ENCODE data around the gene DPEP2. TPM values are rescaled to one million over a fixed set of nuclear protein-coding genes. Genes with fewer than 3 reads are reported as not detected.
"Not testable (repeated sequence)": the region's sequence is repeated elsewhere in the genome, so short reads cannot be mapped to it uniquely, and the experiment has no call there.

DPEP2 gene
- total RNA-seq, 1 donor from 2014 or later, result not detected

DNA sequence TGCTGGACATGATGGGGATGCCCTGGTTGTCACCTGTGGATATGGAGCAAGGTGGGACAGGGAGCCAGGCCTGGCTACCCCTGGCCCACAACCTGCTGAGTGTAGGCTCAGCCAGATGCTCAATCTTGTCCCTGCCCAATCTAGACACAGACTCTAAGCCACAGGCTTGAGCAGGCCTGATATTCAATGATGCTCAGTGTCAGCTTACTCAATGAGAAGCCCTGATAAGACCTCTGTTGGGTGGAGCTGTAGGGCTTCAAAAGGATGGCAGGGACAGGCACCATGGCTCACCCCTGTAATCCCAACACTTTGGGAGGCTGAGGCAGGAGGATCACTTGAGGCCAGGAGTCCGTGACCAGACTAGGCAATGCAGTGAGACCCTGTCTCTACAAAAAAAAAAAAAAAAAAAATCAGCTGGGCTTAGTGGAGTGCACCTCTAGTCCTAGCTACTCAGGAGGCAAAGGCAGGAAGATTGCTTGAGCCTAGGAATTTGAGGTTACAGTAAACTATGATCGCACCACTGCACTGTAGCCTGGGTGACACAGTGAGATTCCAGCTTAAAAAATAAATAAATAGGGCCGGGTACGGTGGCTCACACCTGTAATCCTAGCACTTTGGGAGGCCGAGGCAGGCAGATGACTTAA lies 58.7 kb downstream of the DPEP2 start:
- Mint-ChIP-seq H3K27ac (ENCODE audit: unreplicated experiment) (no peak overlapping the region), H3K4me3 (ENCODE audit: unreplicated experiment) (no peak overlapping the region), H3K27me3 (ENCODE audit: low read depth, unreplicated experiment) (no peaks in the 10 kb centered on the region), H3K9me3 (ENCODE audit: unreplicated experiment) (no peaks in the 10 kb centered on the region), H3K4me1 (ENCODE audit: low read depth, unreplicated experiment) (peaks cover 5% of the 10 kb centered on the region), H3K36me3 (ENCODE audit: low read depth, unreplicated experiment) (peaks cover 9% of the 10 kb centered on the region)
- Histone ChIP-seq H3K4me3 (ENCODE audit: insufficient read depth, low read depth, low read length) (no peak overlapping the region), H3K79me2 (ENCODE audit: insufficient read depth, low read length) (peaks cover 20% of the 10 kb centered on the region), H3K36me3 (ENCODE audit: insufficient read depth, low read length) (peaks cover 39% of the 10 kb centered on the region), H3K4me1 (ENCODE audit: insufficient read depth, low read length) (peaks cover 18% of the 10 kb centered on the region), H3K27ac (ENCODE audit: low read depth, low read length) (no peak overlapping the region), H3K27me3 (ENCODE audit: insufficient read depth, low read length) (no peaks in the 10 kb centered on the region), H2AFZ (ENCODE audit: low read depth, low read length) (no peak overlapping the region), H3K9me3 (ENCODE audit: insufficient read depth, low read depth, low read length) (no peaks in the 10 kb centered on the region), H4K20me1 (ENCODE audit: insufficient read depth, low read length) (peaks cover 58% of the 10 kb centered on the region), H3K4me2 (ENCODE audit: low read length) (no peak overlapping the region), H3K9ac (ENCODE audit: low read length) (no peak overlapping the region)
- TF ChIP-seq, protein P1, sequence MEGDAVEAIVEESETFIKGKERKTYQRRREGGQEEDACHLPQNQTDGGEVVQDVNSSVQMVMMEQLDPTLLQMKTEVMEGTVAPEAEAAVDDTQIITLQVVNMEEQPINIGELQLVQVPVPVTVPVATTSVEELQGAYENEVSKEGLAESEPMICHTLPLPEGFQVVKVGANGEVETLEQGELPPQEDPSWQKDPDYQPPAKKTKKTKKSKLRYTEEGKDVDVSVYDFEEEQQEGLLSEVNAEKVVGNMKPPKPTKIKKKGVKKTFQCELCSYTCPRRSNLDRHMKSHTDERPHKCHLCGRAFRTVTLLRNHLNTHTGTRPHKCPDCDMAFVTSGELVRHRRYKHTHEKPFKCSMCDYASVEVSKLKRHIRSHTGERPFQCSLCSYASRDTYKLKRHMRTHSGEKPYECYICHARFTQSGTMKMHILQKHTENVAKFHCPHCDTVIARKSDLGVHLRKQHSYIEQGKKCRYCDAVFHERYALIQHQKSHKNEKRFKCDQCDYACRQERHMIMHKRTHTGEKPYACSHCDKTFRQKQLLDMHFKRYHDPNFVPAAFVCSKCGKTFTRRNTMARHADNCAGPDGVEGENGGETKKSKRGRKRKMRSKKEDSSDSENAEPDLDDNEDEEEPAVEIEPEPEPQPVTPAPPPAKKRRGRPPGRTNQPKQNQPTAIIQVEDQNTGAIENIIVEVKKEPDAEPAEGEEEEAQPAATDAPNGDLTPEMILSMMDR (IDR thresholded peaks at IDR 0.05; ENCODE audit: insufficient read depth, low read depth, low read length), result no peak
- TF ChIP-seq EZH2 (IDR thresholded peaks at IDR 0.05; ENCODE audit: insufficient read depth, low read length), result no peak
- no peak for FAIRE-seq
- no peak for DNase-seq (ENCODE audit: low read depth)

DNA sequence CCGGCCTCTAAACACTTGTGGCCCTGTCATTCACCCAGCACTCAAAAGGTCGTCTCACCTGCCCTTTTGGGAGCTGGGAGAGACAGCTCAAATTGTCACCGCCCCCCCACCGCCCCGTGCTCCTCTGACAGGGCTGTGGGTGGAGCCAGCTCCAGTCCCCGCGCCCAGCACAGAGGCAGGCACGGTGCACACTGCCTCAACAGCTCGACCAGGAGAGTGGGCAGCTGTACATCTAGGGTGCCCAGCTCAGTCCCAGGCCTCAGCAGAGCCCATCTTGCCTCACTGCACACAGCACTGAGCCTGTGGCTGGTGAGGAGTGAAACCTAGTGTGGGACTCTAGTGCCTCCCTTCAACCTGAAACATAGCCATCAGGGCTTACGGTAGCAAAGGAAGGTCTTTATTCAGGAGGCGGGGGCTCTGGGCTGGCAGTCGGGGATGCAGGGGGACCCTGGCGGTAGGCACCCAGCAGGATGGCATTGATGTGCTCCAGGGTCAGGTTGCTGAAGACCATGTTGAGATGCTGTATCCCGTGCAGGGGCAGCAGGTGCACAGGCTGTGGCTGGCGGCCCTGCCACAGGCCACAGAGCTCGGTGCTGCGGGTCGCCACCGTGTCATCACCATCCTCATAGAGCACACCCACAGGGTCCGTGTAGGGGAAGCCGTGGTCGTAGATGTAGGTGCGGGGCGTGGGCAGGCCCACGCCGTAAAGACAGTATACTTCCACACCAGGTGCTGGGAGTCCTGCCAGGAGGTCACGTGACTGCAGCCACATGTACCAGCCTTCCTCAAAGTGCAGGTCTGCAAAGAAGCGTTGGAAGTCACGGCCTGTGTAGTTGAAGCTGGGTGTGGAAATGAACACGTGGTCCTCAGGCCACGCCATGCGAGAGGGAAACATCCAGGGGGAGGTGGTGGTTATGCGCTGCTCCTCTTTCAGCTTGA lies 59.5 kb downstream of the DPEP2 start:
- Mint-ChIP-seq H3K27ac (ENCODE audit: unreplicated experiment) (no peak overlapping the region), H3K27me3 (ENCODE audit: low read depth, unreplicated experiment) (no peaks in the 10 kb centered on the region), H3K9me3 (ENCODE audit: unreplicated experiment) (no peaks in the 10 kb centered on the region), H3K36me3 (ENCODE audit: low read depth, unreplicated experiment) (peaks cover 8% of the 10 kb centered on the region), H3K4me1 (ENCODE audit: low read depth, unreplicated experiment) (peaks cover 12% of the 10 kb centered on the region), H3K4me3 (ENCODE audit: unreplicated experiment) (no peak overlapping the region)
- TF ChIP-seq, protein P1 (IDR thresholded peaks at IDR 0.05; ENCODE audit: insufficient read depth, low read depth, low read length), result no peak
- no peak for TF ChIP-seq EZH2 (IDR thresholded peaks at IDR 0.05; ENCODE audit: insufficient read depth, low read length)
- Histone ChIP-seq H3K4me2 (ENCODE audit: low read length) (no peak overlapping the region), H3K4me1 (ENCODE audit: insufficient read depth, low read length) (peaks cover 22% of the 10 kb centered on the region), H3K9me3 (ENCODE audit: insufficient read depth, low read depth, low read length) (no peaks in the 10 kb centered on the region), H4K20me1 (ENCODE audit: insufficient read depth, low read length) (peaks cover 50% of the 10 kb centered on the region), H3K9ac (ENCODE audit: low read length) (no peak overlapping the region), H3K79me2 (ENCODE audit: insufficient read depth, low read length) (peaks cover 15% of the 10 kb centered on the region), H3K27ac (ENCODE audit: low read depth, low read length) (no peak overlapping the region), H3K27me3 (ENCODE audit: insufficient read depth, low read length) (no peaks in the 10 kb centered on the region), H3K36me3 (ENCODE audit: insufficient read depth, low read length) (peaks cover 33% of the 10 kb centered on the region), H2AFZ (ENCODE audit: low read depth, low read length) (no peak overlapping the region), H3K4me3 (ENCODE audit: insufficient read depth, low read depth, low read length) (no peak overlapping the region)
- DNase-seq (ENCODE audit: low read depth) (no peak), FAIRE-seq (no peak)

DNA sequence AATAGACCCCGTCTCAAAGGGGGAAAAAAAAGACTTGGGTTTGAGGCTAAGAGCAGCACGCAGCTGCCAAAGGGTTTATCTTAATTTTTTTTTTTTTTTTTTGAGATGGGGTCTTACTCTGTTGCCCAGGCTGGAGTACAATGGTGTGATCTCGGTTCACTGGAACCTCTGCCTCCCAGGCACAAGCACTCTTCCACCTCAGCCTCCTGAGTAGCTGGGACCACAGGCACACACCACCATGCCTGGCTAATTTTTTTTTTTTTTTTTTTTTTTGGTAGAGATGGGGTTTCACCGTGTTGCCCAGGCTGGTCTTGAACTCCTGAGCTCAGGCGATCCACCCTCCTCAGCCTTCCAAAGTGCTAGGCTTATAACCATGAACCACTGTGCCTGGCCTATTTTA lies 61.6 kb downstream of the DPEP2 start:
- H3K9ac ChIP-seq (ENCODE audit: low read length); H3K27ac ChIP-seq (ENCODE audit: low read depth, low read length); H3K4me3 ChIP-seq (ENCODE audit: insufficient read depth, low read depth, low read length); H2AFZ ChIP-seq (ENCODE audit: low read depth, low read length); H3K9me3 ChIP-seq (ENCODE audit: insufficient read depth, low read depth, low read length); DNase-seq (ENCODE audit: low read depth); H3K27ac Mint-ChIP-seq (ENCODE audit: unreplicated experiment); FAIRE-seq; H3K9me3 Mint-ChIP-seq (ENCODE audit: unreplicated experiment); H3K27me3 Mint-ChIP-seq (ENCODE audit: low read depth, unreplicated experiment); H3K27me3 ChIP-seq (ENCODE audit: insufficient read depth, low read length); H3K4me3 Mint-ChIP-seq (ENCODE audit: unreplicated experiment); H3K4me2 ChIP-seq (ENCODE audit: low read length): not testable (repeated sequence)
- Histone ChIP-seq H3K79me2 (ENCODE audit: insufficient read depth, low read length) (peaks cover 13% of the 10 kb centered on the region), H3K36me3 (ENCODE audit: insufficient read depth, low read length) (peaks cover 29% of the 10 kb centered on the region), H4K20me1 (ENCODE audit: insufficient read depth, low read length) (peaks cover 35% of the 10 kb centered on the region), H3K4me1 (ENCODE audit: insufficient read depth, low read length) (peaks cover 22% of the 10 kb centered on the region)
- Mint-ChIP-seq H3K4me1 (ENCODE audit: low read depth, unreplicated experiment) (peaks cover 15% of the 10 kb centered on the region), H3K36me3 (ENCODE audit: low read depth, unreplicated experiment) (peaks cover 13% of the 10 kb centered on the region)

Other genes with a start within 250 kb of the DPEP2 start
- 14.2 and 15.7 TPM in 2 replicates for gene RANBP10, start 192.9 kb downstream of the DPEP2 start, total RNA-seq
- 1.3 and 1.5 TPM in 2 replicates for gene TSNAXIP1, start 192.6 kb downstream of the DPEP2 start, total RNA-seq
- gene THAP11, start 157.2 kb downstream of the DPEP2 start, total RNA-seq, result 16.5 and 18.1 TPM in 2 replicates
- 214 and 224 TPM in 2 replicates for gene NUTF2, start 152.6 kb downstream of the DPEP2 start, total RNA-seq
- 67.3 and 79.3 TPM in 2 replicates for gene CENPT, start 151.8 kb downstream of the DPEP2 start, total RNA-seq
- gene EDC4, start 126.4 kb downstream of the DPEP2 start, total RNA-seq, result 61.5 and 64.8 TPM in 2 replicates
- gene NRN1L, start 114.6 kb downstream of the DPEP2 start, total RNA-seq, result 0.82 and 0.91 TPM in 2 replicates
- gene PSKH1, start 106.2 kb downstream of the DPEP2 start, total RNA-seq, result 27.3 and 29.7 TPM in 2 replicates
- gene CTRL, start 67.6 kb downstream of the DPEP2 start, total RNA-seq, result 1.1 and 1.2 TPM in 2 replicates
- gene PSMB10, start 62.6 kb downstream of the DPEP2 start, total RNA-seq, result 35.8 and 38.8 TPM in 2 replicates
- 33.7 and 37.9 TPM in 2 replicates for gene LCAT, start 55.4 kb downstream of the DPEP2 start, total RNA-seq
- gene SLC12A4, start 30.8 kb downstream of the DPEP2 start, total RNA-seq, result 114 and 118 TPM in 2 replicates
- gene DPEP3, start 19.0 kb downstream of the DPEP2 start, total RNA-seq, result not detected in 2 replicates
- not detected in 2 replicates for gene DPEP2NB, start 16.4 kb upstream of the DPEP2 start, total RNA-seq
- 5.5 and 6.2 TPM in 2 replicates for gene DDX28, start 23.7 kb upstream of the DPEP2 start, total RNA-seq
- gene DUS2, start 23.8 kb upstream of the DPEP2 start, total RNA-seq, result 14.0 and 14.9 TPM in 2 replicates
- gene NFATC3, start 85.9 kb upstream of the DPEP2 start, total RNA-seq, result 32.4 and 34.0 TPM in 2 replicates
- 2.5 and 5.1 TPM in 2 replicates for gene ESRP2, start 236.6 kb upstream of the DPEP2 start, total RNA-seq
- gene PLA2G15, start 245.9 kb upstream of the DPEP2 start, total RNA-seq, result 25.0 and 26.8 TPM in 2 replicates